ENCODE measurements around the gene ABHD8.

ABHD8 gene

DNA sequence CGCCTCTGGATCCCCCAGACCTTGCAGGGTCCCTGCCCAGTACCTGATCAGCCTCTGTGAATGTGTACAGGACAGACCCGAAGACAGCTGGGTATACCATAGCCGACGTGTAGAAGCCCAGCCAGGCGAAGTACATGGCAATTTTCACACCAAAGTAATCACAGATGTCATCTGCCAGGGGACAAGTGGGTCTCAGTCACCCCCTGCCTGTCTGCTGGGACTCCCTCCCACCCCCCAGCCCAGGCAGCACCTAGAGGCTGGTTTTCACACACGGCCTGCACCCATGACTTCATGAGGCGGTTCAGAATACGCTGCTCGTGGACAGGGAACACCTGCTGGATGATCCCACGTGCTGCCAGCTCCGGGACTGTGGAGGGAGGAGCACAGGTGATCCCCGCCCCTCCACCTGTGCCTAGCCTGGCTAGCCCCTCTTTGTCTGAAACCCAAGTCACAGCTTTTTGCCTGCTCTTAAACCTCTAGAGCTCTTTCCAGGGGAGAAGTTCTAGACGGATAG lies 27.9 kb upstream of the ABHD8 start:
- no peak for DNase-seq (ENCODE audit: low read depth)
- TF ChIP-seq, protein P1, sequence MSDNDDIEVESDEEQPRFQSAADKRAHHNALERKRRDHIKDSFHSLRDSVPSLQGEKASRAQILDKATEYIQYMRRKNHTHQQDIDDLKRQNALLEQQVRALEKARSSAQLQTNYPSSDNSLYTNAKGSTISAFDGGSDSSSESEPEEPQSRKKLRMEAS (IDR thresholded peaks at IDR 0.05; ENCODE audit: low read depth, low read length): no peak
- TF ChIP-seq, protein P2, sequence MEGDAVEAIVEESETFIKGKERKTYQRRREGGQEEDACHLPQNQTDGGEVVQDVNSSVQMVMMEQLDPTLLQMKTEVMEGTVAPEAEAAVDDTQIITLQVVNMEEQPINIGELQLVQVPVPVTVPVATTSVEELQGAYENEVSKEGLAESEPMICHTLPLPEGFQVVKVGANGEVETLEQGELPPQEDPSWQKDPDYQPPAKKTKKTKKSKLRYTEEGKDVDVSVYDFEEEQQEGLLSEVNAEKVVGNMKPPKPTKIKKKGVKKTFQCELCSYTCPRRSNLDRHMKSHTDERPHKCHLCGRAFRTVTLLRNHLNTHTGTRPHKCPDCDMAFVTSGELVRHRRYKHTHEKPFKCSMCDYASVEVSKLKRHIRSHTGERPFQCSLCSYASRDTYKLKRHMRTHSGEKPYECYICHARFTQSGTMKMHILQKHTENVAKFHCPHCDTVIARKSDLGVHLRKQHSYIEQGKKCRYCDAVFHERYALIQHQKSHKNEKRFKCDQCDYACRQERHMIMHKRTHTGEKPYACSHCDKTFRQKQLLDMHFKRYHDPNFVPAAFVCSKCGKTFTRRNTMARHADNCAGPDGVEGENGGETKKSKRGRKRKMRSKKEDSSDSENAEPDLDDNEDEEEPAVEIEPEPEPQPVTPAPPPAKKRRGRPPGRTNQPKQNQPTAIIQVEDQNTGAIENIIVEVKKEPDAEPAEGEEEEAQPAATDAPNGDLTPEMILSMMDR (IDR thresholded peaks at IDR 0.05; ENCODE audit: low read depth, low read length): no peak
- TF ChIP-seq MYC (IDR thresholded peaks at IDR 0.05; ENCODE audit: low read depth, low read length) (no peak), POLR2A (IDR thresholded peaks at IDR 0.05; ENCODE audit: extremely low read depth, insufficient read length) (no peak)

DNA sequence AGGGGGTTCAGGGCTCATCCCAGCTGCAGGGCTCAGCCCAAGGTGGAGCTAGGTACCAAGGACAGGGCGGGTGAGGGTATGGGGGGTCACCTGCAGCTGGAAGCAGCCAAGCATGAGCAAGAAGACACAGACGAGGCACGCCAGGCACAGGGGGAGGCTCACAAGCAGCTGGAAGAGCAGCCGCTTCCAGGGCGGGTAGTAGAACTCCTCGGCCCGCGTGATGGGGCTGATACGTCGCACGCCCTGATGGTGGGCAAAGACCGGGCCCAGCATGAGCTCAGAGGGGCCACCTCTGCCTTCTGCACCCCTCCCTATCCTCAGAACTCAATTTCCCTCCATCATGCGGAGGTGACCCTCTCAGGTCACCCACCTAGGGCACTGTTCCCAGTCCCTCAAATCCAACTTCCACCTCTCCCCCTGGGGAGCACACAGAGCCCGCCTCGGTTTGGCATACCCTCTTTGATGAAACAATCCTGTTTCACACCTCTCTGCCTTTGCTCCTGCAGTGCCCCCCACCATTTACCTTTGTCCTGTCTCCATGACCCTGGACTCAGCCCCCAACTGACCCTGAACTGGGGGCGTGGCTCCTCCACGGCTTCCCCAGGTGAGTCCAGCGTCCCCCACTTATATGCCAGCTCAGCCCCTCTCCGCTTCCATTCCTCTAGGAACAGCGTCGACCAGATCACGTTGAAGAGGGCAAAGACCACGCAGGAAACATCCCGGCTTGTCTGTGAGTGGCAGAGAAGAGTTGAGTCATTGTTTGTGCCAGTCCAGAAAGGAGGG lies 27.2 kb upstream of the ABHD8 start:
- TF ChIP-seq MYC (IDR thresholded peaks at IDR 0.05; ENCODE audit: low read depth, low read length) (no peak), POLR2A (IDR thresholded peaks at IDR 0.05; ENCODE audit: extremely low read depth, insufficient read length) (no peak)
- TF ChIP-seq, protein P1 (IDR thresholded peaks at IDR 0.05; ENCODE audit: low read depth, low read length): no peak
- TF ChIP-seq, protein P2 (IDR thresholded peaks at IDR 0.05; ENCODE audit: low read depth, low read length): no peak
- DNase-seq (ENCODE audit: low read depth): no peak
- no peak overlapping the region for H3K4me3 ChIP-seq (ENCODE audit: low read depth, low read length)

More for the DNA sequence above, 27.9 kb upstream of the ABHD8 start:
- H3K4me3 ChIP-seq (ENCODE audit: low read depth, low read length): no peak overlapping the region

DNA sequence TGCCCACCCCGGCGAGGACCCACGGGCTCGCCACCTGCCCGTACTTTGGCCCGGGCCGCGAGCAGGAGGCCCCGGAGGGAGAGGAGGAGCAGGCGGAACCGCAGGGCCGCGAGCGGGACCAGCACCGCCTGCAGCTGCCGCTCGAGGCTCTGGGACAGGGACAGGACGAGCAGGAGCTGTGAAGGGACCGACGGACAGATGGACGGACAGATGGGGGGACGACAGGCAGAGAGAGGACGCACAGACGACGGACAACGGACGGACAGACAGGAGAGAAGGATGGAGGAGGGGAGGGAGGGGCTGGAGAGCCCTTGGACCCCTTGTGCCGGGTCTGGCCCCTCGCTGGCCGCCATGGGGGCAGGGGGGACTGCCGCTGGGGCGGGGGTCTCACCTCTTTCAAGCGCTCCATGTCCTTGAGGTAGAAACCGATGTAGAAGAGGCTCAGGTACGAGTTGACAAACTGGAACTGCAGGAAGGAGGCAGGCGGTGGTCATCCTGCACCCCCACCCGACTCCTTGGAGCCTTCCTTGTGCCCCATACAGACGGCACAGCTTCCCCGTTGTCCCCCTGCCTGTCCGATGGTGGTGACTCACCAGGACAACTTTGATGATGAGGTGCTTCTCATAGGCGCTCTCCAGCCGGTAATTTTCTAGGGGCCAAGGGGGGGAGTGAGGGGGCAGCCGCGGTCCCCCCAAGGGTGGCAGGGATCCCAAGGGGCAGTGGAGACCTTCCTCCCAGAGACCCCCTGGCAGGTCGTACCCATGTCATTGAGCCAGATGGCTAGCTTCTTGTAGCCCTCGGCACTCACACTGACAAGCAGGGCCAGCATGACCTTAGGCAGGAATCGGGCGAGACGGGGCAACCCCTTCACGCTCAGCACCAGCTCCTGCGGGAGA lies 26.4 kb upstream of the ABHD8 start:
- no peak for TF ChIP-seq MYC (IDR thresholded peaks at IDR 0.05; ENCODE audit: low read depth, low read length)

DNA sequence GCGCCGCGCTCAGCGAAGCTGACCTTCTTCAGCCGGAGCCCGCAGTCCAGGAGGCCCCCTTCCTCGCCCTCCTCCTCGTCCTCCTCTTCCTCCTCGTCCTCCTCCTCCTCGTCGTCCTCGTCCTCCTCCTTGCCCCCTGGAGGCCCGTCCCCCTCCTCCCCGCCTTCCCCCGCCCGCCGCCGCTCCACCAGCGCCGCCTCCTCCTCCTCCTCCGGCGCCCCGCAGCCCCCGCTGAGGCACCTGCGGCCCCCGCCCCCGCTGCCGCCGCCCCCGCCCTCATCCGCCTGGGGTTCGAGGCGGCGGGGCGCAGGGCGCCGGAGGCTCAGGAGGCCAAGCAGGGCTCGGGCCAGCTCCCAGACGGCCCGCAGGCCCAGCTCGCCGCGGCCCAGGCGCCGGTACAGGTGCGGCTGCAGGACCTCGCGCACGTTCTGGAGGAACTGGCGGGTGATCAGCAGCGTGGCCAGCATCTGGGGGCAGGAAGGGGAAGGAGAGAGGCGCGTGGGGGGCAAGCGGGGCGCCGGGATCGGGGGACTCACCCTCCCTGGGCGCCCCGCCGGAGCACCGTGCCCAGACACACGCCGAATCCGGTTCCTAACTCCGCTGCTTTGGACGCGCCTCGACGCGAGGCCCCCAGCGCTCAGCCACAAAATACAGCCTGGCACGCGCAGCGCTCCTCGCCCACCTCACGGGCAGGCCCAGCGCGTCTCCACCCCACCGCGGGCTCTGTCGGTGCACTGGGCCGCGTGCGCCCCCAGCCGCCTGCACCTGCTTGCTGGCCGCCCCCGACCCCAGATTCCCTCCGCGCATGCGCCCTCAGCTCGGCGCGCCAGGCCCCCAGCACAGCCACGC lies 25.5 kb upstream of the ABHD8 start:
- no peak for DNase-seq (ENCODE audit: low read depth)
- H3K4me3 ChIP-seq (ENCODE audit: low read depth, low read length): no peak overlapping the region

More for the DNA sequence above, 26.4 kb upstream of the ABHD8 start:
- H3K4me3 ChIP-seq (ENCODE audit: low read depth, low read length): no peak overlapping the region
- DNase-seq (ENCODE audit: low read depth): no peak

DNA sequence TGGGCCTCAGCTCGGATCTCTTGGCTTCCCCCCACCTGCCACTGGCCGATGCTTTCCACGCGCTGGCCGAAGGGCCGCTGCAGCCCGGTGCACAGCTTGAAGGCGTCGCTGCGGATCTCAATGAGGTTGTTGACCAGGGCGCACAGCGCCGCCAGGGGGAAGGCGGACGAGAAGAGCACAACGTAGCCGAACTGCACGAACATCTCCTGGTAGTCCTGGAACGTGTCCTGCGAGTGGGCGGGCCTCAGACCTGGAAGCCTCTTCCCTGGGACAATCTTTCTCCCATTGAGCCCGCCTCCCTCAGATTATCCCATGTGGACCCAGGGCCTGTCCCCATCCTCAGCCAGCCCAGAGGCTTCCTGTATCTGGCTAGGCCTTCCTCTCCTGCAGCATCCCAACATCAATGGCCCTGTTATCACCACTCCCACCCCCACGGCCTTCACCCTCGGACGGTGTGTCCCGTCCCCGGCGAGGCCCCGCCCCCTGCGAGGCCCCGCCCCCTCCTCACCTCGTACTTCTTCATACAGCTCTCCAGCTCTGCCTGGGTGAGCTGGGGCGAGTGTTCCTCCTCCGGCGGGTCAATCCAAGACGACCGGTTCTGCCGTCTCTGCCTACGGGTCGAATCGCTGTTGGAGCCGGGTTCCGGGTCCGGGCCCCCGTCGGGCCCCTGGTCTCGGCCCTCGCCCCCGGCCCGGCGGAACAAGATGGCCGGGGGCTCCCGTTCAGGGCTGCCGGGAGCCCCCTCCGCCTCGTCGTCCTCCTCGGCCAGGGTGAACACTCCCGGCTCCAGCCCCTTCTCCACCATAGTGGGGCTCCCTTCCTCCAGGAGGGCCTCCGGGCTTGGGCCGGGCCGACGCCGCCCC lies 24.7 kb upstream of the ABHD8 start:
- TF ChIP-seq, protein P1 (IDR thresholded peaks at IDR 0.05; ENCODE audit: low read depth, low read length): no peak
- TF ChIP-seq MYC (IDR thresholded peaks at IDR 0.05; ENCODE audit: low read depth, low read length) (no peak), POLR2A (IDR thresholded peaks at IDR 0.05; ENCODE audit: extremely low read depth, insufficient read length) (no peak)
- TF ChIP-seq, protein P2 (IDR thresholded peaks at IDR 0.05; ENCODE audit: low read depth, low read length): no peak
- peak; percentile 38 for DNase-seq (ENCODE audit: low read depth)
- no peak overlapping the region for H3K4me3 ChIP-seq (ENCODE audit: low read depth, low read length)

More for the DNA sequence above, 25.5 kb upstream of the ABHD8 start:
- TF ChIP-seq, protein P1 (IDR thresholded peaks at IDR 0.05; ENCODE audit: low read depth, low read length): no peak
- TF ChIP-seq POLR2A (IDR thresholded peaks at IDR 0.05; ENCODE audit: extremely low read depth, insufficient read length) (no peak), MYC (IDR thresholded peaks at IDR 0.05; ENCODE audit: low read depth, low read length) (no peak)
- TF ChIP-seq, protein P2 (IDR thresholded peaks at IDR 0.05; ENCODE audit: low read depth, low read length): no peak

Measured in NB4 (cell line).